ENCODE results near the gene H3-3A. TPM values are rescaled to one million over a fixed set of nuclear protein-coding genes. Genes with fewer than 3 reads are reported as not detected.

Gene H3-3A
- total RNA-seq, 1 experiment from 2014 or later = 1,129 TPM

DNA sequence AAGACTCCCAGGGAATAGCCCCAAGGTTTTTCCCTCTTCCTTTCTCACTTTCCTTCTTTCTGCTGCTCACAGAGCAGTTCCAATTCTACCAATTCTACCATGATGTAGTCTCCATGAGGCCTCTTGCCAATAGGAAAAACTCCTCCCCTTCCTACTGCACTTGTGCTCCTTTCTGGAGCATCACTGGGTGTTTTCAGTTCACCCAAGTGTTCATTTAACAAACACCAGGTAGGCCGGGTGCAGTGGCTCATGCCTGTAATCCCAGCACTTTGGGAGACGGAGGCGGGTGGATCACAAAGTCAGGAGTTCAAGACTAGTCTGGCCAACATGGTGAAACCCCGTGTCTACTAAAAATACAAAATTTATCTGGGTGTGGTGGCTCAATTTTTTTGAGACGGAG, 26.6 kb upstream of the H3-3A start:
- no peaks in the 10 kb centered on the region for H3K4me1 ChIP-seq (ENCODE audit: insufficient read depth, low read length)
- no peaks in the 10 kb centered on the region for H3K79me1 ChIP-seq (ENCODE audit: insufficient read depth, low read depth, low read length, poor library complexity, severe bottlenecking)
- H2BK5ac ChIP-seq (ENCODE audit: insufficient read length, low read length) = no peak overlapping the region
- H3K56ac ChIP-seq (ENCODE audit: insufficient read length, low read depth, low read length) = no peak overlapping the region
- Mint-ChIP-seq H3K9me3 (no peaks in the 10 kb centered on the region), H3K27ac (no peak overlapping the region), H3K27me3 (ENCODE audit: low read depth) (peaks cover 4% of the 10 kb centered on the region), H3K4me3 (no peak overlapping the region), H3K4me1 (no peaks in the 10 kb centered on the region; a peak in 1 of 4 replicates), H3K36me3 (ENCODE audit: insufficient read depth in 1 of 3, low read depth in 3 of 3) (no peaks in the 10 kb centered on the region)
- H4K20me1 ChIP-seq (ENCODE audit: control insufficient read depth, insufficient read depth, insufficient read length) = no peaks in the 10 kb centered on the region
- H3T11ph ChIP-seq (ENCODE audit: low read length) = no peak overlapping the region
- H4K8ac ChIP-seq (replicated peaks; ENCODE audit: insufficient read length, low read depth, low read length) = no peak overlapping the region
- no peak overlapping the region for H3K14ac ChIP-seq (ENCODE audit: insufficient read depth, low read length)
- H2BK20ac ChIP-seq (ENCODE audit: low read depth, low read length, poor library complexity, severe bottlenecking) = no peak overlapping the region
- no peak overlapping the region for H3K9ac ChIP-seq (ENCODE audit: extremely low read depth, insufficient read length, low read length)
- H2AK5ac ChIP-seq (ENCODE audit: insufficient read length, low read length) = no peak overlapping the region
- no peak overlapping the region for H3K23ac ChIP-seq (ENCODE audit: insufficient read length, low read depth, low read length)
- H3K27me3 ChIP-seq (ENCODE audit: insufficient read depth, low read length) = no peaks in the 10 kb centered on the region
- H3K27ac ChIP-seq (ENCODE audit: insufficient read length, low read depth, low read length) = no peak overlapping the region
- no peak overlapping the region for H3K4me2 ChIP-seq (ENCODE audit: insufficient read depth, insufficient read length, low read length)
- no CpG with 5 or more reads among the region's 5 CpGs for WGBS (ENCODE audit: extremely low coverage, insufficient read length, low lambda C conversion rate)
- no peak overlapping the region for H2BK15ac ChIP-seq (ENCODE audit: low read depth, low read length)
- no peak overlapping the region for H4K5ac ChIP-seq (ENCODE audit: insufficient read length, low read depth, low read length)
- H3K18ac ChIP-seq (ENCODE audit: insufficient read length, low read depth, low read length) = no peak overlapping the region
- no peak overlapping the region for H2AFZ ChIP-seq (ENCODE audit: low read length)
- no peaks in the 10 kb centered on the region for H3K9me3 ChIP-seq (ENCODE audit: control insufficient read depth, low read depth, low read length)
- DNase-seq = no peak
- no peak overlapping the region for H2BK120ac ChIP-seq (ENCODE audit: low read depth, low read length, poor library complexity, severe bottlenecking)
- no peak overlapping the region for H2BK12ac ChIP-seq (ENCODE audit: insufficient read length, low read depth, low read length)
- H4K91ac ChIP-seq (ENCODE audit: insufficient read length, low read depth, low read length) = no peak overlapping the region
- TF ChIP-seq, protein P1, sequence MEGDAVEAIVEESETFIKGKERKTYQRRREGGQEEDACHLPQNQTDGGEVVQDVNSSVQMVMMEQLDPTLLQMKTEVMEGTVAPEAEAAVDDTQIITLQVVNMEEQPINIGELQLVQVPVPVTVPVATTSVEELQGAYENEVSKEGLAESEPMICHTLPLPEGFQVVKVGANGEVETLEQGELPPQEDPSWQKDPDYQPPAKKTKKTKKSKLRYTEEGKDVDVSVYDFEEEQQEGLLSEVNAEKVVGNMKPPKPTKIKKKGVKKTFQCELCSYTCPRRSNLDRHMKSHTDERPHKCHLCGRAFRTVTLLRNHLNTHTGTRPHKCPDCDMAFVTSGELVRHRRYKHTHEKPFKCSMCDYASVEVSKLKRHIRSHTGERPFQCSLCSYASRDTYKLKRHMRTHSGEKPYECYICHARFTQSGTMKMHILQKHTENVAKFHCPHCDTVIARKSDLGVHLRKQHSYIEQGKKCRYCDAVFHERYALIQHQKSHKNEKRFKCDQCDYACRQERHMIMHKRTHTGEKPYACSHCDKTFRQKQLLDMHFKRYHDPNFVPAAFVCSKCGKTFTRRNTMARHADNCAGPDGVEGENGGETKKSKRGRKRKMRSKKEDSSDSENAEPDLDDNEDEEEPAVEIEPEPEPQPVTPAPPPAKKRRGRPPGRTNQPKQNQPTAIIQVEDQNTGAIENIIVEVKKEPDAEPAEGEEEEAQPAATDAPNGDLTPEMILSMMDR (conservative IDR thresholded peaks at IDR 0.05) = no peak
- H3K4ac ChIP-seq (ENCODE audit: low read depth, low read length) = no peak overlapping the region
- H3K79me2 ChIP-seq (ENCODE audit: insufficient read depth, low read length) = no peaks in the 10 kb centered on the region
- no peaks in the 10 kb centered on the region for H3K23me2 ChIP-seq (ENCODE audit: insufficient read length, low read depth, low read length, poor library complexity, severe bottlenecking)
